Transverse colon (tissue), 4 donors: Measurements from ENCODE around the gene ABCC1.

Source experiments
- CTCF ChIP-seq, 5 experiments: fragments of 200-600 bp in 3 of 5; fragments of 450-650 bp in 2 of 5; sonication (generic) in 3 of 5; IDR thresholded peaks; 1 replicate in 2 of 5; 2 replicates in 3 of 5; pipeline ENCODE4 v1.5.1; 2016 to 2017; ENCODE audit warnings: antibody characterized with exemption in 5 of 5, inconsistent platforms in 3 of 5, mild to moderate bottlenecking in 2 of 5, moderate library complexity in 1 of 5
- EP300 ChIP-seq: sonication (generic); formaldehyde crosslinking; IDR thresholded peaks from one replicate; pipeline ENCODE4 v1.6.1; 2017; ENCODE audit warnings: antibody characterized with exemption, low read depth
- POLR2A ChIP-seq: fragments of 450-650 bp; IDR thresholded peaks from one replicate; pipeline ENCODE4 v1.6.1; 2016; ENCODE audit warnings: antibody characterized with exemption, mild to moderate bottlenecking, moderate library complexity
- POLR2AphosphoS5 ChIP-seq, 3 donors: sonication (generic); formaldehyde crosslinking; IDR thresholded peaks; one replicate each; pipeline ENCODE4 v1.6.1; 2016; ENCODE audit warnings: antibody characterized with exemption in 3 of 3

GRCh38 chr16:16083421-16084156 lies 134.2 kb downstream of the ABCC1 start:
- TF ChIP-seq CTCF (IDR thresholded peaks at IDR 0.05): no peak
- TF ChIP-seq POLR2A: no peak
- no peak for TF ChIP-seq POLR2AphosphoS5 (IDR thresholded peaks at IDR 0.05)
- TF ChIP-seq EP300: no peak
